Measurements from ENCODE around the gene KPNA3. TPM values are rescaled to one million over a fixed set of nuclear protein-coding genes. Genes with fewer than 3 reads are reported as not detected.
"Not testable (repeated sequence)": the region's sequence is repeated elsewhere in the genome, so short reads cannot be mapped to it uniquely, and the experiment has no call there.

KPNA3 gene
- total RNA-seq (2014; rRNA removed; shearing (Covaris generic)): 29.0 and 42.8 TPM in 2 replicates
- 49.6 and 62.1 TPM in 2 replicates for polyA plus RNA-seq (2015; cell fraction: cytosol; rRNA removed)
- 46.4 and 53.0 TPM in 2 replicates for polyA plus RNA-seq (2015; cell fraction: nucleus; rRNA removed)

DNA sequence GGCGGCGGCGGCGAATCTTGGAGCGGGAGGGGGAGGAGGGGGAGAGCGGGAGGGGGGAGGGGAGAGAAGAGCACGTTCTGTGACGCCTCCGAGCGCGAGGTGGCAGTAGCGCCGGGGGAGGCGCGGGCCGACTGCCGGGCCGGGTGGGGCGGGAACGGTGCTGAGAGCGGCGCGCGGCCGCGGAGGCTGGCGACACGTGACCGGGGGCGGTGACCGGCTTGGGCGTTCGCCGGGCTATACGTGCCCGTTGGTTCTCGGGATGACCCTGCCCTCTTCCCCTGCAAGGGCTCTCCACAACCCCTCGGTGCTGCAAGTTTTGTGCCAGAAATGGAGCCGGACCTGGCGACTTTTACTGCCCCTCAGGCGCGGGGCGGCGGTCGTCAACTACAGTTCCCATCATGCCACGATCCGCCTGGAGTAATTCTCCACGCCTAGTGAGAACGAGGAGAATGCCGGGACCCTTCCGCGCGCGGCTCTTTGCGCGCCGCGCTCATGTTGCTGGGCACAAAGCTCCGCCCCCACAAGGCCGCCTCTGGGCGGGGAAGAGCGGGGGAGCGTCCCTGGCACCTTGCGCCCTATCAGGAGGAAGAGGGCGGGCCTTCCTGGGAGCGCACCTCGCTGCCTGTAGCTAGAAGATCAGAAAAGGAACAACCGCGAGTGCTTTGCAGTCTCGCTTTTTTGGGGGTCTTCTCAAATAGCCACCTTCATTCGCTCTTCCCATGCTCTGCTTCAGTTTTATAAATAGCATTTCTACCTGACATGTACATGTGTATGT lies at the start of gene KPNA3:
Gene KPNA3, minus strand, starts transcription at position 133 of the 775 bp plus-strand sequence. CDS start 176 bp downstream, outside the sequence.
- DNase-seq (ENCODE audit: low read depth): peak; percentile 95

DNA sequence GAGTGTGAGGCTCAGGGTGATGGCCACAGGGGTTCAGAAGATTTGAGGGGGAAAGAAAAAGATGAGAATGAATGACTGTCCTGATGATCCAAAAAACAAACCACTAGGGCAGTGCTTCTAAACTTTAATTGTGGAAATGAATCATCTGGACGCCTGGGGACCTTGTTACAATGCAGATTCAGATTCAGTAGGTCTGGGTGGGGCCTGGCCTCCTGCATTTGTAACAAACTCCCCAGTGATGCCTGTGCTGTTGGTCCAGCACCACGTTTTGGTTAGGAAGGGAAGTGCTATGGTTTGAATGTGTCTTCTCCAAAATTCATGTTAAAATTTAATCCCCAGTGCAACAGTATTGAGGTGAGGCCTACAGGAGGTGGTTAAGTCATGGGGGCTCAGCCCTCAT lies 49.5 kb upstream of the KPNA3 start:
- no peak for DNase-seq (ENCODE audit: low read depth)

- no peak for DNase-seq (ENCODE audit: low read depth)
Measured at GRCh38 chr13:49840675-49841074, 48.2 kb upstream of the KPNA3 start.

- no peak for DNase-seq (ENCODE audit: low read depth)
Measured at GRCh38 chr13:49840266-49840665, 47.8 kb upstream of the KPNA3 start.

GRCh38 chr13:49838989-49839388 lies 46.5 kb upstream of the KPNA3 start:
- no peak for DNase-seq (ENCODE audit: low read depth)

DNA sequence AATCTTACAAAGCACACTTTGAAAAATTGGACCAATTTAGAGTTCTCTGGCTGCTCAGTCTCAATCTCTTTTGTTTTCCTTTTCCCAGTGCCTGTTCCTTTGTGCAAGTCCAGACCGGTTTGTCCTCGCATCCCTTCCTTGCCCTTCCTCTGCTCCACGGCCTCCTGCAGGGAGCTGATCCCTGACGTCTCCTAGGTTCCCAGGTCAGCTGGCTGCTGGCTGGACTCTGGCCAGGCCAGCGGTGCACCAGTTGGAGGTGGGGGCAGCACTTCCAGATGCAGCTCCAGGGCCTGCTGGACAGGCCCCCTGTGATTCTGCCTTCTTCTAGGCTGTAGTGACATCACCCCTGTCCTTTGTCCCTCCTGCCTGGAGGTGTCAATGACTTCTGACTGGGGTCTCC lies 44.0 kb upstream of the KPNA3 start:
- DNase-seq (ENCODE audit: low read depth): no peak

GRCh38 chr13:49833402-49833801 lies 40.9 kb upstream of the KPNA3 start:
- no peak for DNase-seq (ENCODE audit: low read depth)

DNA sequence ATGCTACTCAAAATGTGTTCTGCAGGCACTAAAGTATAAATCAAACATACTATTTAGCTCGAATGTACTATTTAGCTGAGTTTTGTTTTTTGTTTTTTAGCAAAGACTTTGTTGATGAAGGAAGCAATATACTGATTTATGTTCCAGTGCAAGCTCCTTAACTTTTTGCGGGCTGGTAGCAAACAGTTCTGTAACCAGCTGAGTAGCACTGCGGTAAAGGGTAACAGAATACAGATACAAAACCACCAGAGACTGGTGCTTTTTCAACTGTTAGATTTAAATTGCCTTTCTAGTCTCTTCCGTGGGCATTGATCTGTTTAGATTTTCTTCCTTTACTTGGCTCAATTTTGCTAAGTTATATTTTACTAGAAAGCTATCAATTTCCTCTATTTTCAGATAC lies 39.0 kb upstream of the KPNA3 start:
- DNase-seq (ENCODE audit: low read depth): no peak

- no peak for DNase-seq (ENCODE audit: low read depth)
Measured at GRCh38 chr13:49830721-49831120, 38.2 kb upstream of the KPNA3 start.

- DNase-seq (ENCODE audit: low read depth): no peak
Measured at GRCh38 chr13:49829715-49830114, 37.2 kb upstream of the KPNA3 start.

- DNase-seq (ENCODE audit: low read depth): no peak
Measured at GRCh38 chr13:49828453-49828852, 36.0 kb upstream of the KPNA3 start.

DNA sequence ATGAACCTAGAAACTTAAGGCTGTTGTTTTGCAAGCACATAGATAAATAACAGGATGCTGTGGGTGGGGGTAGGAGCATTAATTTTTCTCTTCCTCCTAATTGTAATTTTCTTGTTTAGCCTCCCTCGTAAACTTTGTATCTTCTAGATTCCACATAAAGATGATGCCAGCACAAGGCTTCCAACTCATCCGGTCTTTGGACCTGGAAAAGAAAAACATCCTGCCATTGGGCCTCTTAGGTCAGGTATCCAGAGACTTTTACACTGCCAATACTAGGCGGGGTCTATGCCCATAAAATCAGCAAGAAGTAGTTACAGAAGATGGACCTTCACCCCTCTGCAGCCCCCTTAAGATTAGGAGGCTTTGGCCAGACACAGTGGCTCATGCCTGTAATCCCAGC lies 35.4 kb upstream of the KPNA3 start:
- DNase-seq (ENCODE audit: low read depth): no peak

DNA sequence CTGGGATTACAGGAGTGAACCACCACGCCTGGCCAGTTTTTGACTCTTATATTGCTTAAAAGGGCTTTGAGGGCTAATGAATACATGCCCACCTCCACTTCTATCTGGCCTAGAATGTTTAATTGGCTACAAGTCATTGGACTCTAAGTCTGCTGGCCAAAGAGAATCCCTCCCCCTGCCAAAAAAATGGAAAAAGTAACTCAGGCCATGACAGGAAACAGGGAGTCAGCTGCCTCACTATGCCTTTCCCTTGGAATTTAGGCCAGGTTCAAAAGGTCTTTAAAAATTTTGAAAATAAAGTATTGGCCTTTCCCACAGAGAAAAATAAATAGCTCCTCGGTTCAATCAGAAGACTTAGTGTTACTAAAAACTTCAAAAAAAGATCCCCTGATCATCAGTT lies 34.9 kb upstream of the KPNA3 start:
- DNase-seq (ENCODE audit: low read depth): no peak

GRCh38 chr13:49821216-49822009 lies 28.9 kb upstream of the KPNA3 start:
- DNase-seq (ENCODE audit: low read depth): no peak

- no peak for DNase-seq (ENCODE audit: low read depth)
Measured at GRCh38 chr13:49820591-49821215, 28.2 kb upstream of the KPNA3 start.

DNA sequence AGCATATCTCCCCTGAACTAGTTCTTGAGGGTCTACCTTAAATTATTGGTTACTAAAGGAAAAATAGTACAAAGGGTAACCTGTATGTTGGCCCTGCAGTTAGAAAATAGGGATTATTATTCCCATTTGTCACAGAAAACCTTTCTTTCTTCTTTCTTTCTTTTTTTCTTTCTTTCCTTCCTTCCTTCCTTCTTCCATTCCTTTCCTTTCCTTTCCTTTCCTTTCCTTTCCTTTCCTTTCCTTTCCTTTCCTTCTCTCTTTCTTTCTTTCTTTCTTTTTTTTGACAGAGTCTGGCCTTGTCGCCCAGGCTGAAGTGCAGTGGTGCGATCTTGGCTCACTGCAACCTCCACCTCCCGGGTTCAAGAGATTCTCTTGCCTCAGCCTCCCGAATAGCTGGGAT lies 23.6 kb upstream of the KPNA3 start:
- DNase-seq (ENCODE audit: low read depth): not testable (repeated sequence)

GRCh38 chr13:49814551-49815270 lies 22.2 kb upstream of the KPNA3 start:
- no peak for DNase-seq (ENCODE audit: low read depth)

GRCh38 chr13:49812812-49813211 lies 20.3 kb upstream of the KPNA3 start:
- no peak for DNase-seq (ENCODE audit: low read depth)

GRCh38 chr13:49811527-49811908 lies 19.0 kb upstream of the KPNA3 start:
- no peak for DNase-seq (ENCODE audit: low read depth)

GRCh38 chr13:49810567-49811526 lies 18.4 kb upstream of the KPNA3 start:
- DNase-seq (ENCODE audit: low read depth): no peak
